HL-60 (cell line): ENCODE results near the gene PRKRIP1.

ENCODE experiments used
- DNase-seq, 2 experiments: peaks; one replicate each; pipeline ENCODE4 v3.0.0-alpha.2; 2010 to 2020; ENCODE audit warnings: low read depth in 1 of 2, low spot score in 1 of 2
- H3K27ac ChIP-seq: fragments of 250-450 bp; sonication (Bioruptor Pico); replicated peaks from 2 replicates; pipeline ENCODE4 v1.5.1; 2020; ENCODE audit warnings: mild to moderate bottlenecking, moderate library complexity
- H3K27me3 ChIP-seq: fragments of 250-450 bp; sonication (Bioruptor Pico); 2 replicates; pipeline ENCODE4 v1.5.1; 2021; ENCODE audit warnings: mild to moderate bottlenecking, moderate library complexity; ENCODE audit not compliant: insufficient read depth, poor library complexity, severe bottlenecking
- H3K4me3 ChIP-seq: replicated peaks from 2 replicates; pipeline ENCODE4 v1.5.1; 2011; ENCODE audit warnings: mild to moderate bottlenecking, control low read depth, low read length; ENCODE audit not compliant: insufficient read depth
- CTCF ChIP-seq: IDR thresholded peaks from one replicate; pipeline ENCODE4 v1.5.1; 2011; ENCODE audit warnings: low read length, control low read depth, inconsistent platforms; ENCODE audit not compliant: insufficient read depth
- GABPA ChIP-seq: IDR thresholded peaks from 2 replicates; pipeline ENCODE4 v1.6.1; 2012; ENCODE audit warnings: low read depth
- POLR2AphosphoS5 ChIP-seq: IDR thresholded peaks from 2 replicates; pipeline ENCODE4 v1.6.1; 2012; ENCODE audit warnings: low read depth
- REST ChIP-seq: IDR thresholded peaks from 2 replicates; pipeline ENCODE4 v1.6.1; 2012; ENCODE audit warnings: low read depth; ENCODE audit not compliant: insufficient replicate concordance
- SPI1 ChIP-seq: IDR thresholded peaks from 2 replicates; pipeline ENCODE4 v1.6.1; 2012; ENCODE audit warnings: low read depth, mild to moderate bottlenecking, borderline replicate concordance

Gene PRKRIP1

GRCh38 chr7:102456327-102456726 is 60.2 kb downstream of the PRKRIP1 start:
- no peak for DNase-seq
- Histone ChIP-seq H3K27me3 (no peaks in the 10 kb centered on the region), H3K27ac (no peak overlapping the region), H3K4me3 (no peak overlapping the region)
- no peak for TF ChIP-seq REST
- no peak for TF ChIP-seq GABPA
- no peak for TF ChIP-seq POLR2AphosphoS5
- TF ChIP-seq SPI1: no peak
- no peak for TF ChIP-seq CTCF

GRCh38 chr7:102457352-102457924 is 61.3 kb downstream of the PRKRIP1 start:
- no peak overlapping the region for H3K27ac ChIP-seq
- TF ChIP-seq POLR2AphosphoS5 (peak; percentile 12; the same call in 1 of the 2 replicates), CTCF (no peak), REST (no peak), GABPA (no peak), SPI1 (no peak)
- DNase-seq: no peak
- no peaks in the 10 kb centered on the region for H3K27me3 ChIP-seq
- no peak overlapping the region for H3K4me3 ChIP-seq

- TF ChIP-seq REST: no peak
- TF ChIP-seq CTCF: no peak
- no peak for TF ChIP-seq SPI1
- no peak for TF ChIP-seq GABPA
- TF ChIP-seq POLR2AphosphoS5: no peak
- H3K4me3 ChIP-seq: no peak overlapping the region
- no peak for DNase-seq
- no peaks in the 10 kb centered on the region for H3K27me3 ChIP-seq
- H3K27ac ChIP-seq: no peak overlapping the region
These were observed 63.2 kb downstream of the PRKRIP1 start for GRCh38 chr7:102459221-102459844.
